Heart left ventricle (tissue), 13 donors: ENCODE measurements around the gene RPS25.

Experiments used
- POLR2A ChIP-seq, 2 donors: fragments of 450-650 bp; IDR thresholded peaks; one replicate each; pipeline ENCODE4 v1.6.1; 2017; ENCODE audit warnings: antibody characterized with exemption in 2 of 2, mild to moderate bottlenecking in 2 of 2, moderate library complexity in 2 of 2
- TF ChIP-seq, protein P1 (sequence below), 12 donors: fragments of 200-600 bp; sonication (generic) in 4 of 12; IDR thresholded peaks; one replicate each; pipeline versions ENCODE4 v1.5.0 to v1.8.0; 2018 to 2022; ENCODE audit warnings: antibody characterized with exemption in 12 of 12, mild to moderate bottlenecking in 5 of 12
- donor health status: ischemic (EF 13 %, LVEDD 7.1; RV severe dilation, severe dysfunction).
- donor health status: DM: no; HTN: yes; CAD: no.
- donor health status: DM: no; HTN: no; CAD: no.
- donor health status: ischemic (EF 25% LVEDD 6.9; RV normal size, moderate dysfunction).
- donor health status: ischemic (EF 25% LVEDD 5.7; RV mildly dilated, moderate dysfunction).
- donor health status: ischemic (EF 35%, LVEDD 5.7; RV mildly dilated, moderate dysfunction).
- donor health status: nonischemic (EF 11% LVEDD 7.7; RV severe dilation, severe dysfunction).
- donor health status: DM: yes; HTN: yes; CAD: no.
- donor health status: PGD.
- donor health status: ischemic (EF 29% LVEDD 5.4; RV normal size, mild dysfunction).
- donor health status: nonischemic (EF 23%, LVEDD 6.1; RV moderate dilation, normal function).

DNA sequence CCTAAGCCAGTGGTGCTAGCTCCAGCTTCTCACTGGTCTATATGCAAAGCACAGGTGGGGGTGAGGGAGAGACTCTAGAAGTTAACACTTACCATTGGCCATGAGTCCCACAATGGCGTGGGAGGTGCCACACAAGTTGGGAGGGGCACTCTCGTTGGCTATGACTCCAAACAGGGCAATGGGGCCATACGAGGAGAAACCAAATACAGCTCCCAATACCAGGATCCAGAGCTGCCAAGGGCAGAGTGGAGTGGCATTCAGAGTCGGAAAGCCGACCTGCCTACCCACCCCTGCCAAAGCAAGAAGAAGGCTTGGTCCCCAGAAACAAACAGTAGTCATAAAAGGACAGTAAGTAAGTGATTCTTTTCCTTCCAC is 6.9 kb upstream of the RPS25 start:
- TF ChIP-seq, protein P1, sequence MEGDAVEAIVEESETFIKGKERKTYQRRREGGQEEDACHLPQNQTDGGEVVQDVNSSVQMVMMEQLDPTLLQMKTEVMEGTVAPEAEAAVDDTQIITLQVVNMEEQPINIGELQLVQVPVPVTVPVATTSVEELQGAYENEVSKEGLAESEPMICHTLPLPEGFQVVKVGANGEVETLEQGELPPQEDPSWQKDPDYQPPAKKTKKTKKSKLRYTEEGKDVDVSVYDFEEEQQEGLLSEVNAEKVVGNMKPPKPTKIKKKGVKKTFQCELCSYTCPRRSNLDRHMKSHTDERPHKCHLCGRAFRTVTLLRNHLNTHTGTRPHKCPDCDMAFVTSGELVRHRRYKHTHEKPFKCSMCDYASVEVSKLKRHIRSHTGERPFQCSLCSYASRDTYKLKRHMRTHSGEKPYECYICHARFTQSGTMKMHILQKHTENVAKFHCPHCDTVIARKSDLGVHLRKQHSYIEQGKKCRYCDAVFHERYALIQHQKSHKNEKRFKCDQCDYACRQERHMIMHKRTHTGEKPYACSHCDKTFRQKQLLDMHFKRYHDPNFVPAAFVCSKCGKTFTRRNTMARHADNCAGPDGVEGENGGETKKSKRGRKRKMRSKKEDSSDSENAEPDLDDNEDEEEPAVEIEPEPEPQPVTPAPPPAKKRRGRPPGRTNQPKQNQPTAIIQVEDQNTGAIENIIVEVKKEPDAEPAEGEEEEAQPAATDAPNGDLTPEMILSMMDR (IDR thresholded peaks at IDR 0.05), result no peak
- no peak for TF ChIP-seq POLR2A (IDR thresholded peaks at IDR 0.05)
